ENCODE data around the gene ZNRF2. TPM values are rescaled to one million over a fixed set of nuclear protein-coding genes. Genes with fewer than 3 reads are reported as not detected.

ZNRF2 gene
- total and polyA plus RNA-seq, 10 of the 15 experiments (the other 5 are each of a cell fraction or from before 2014, with no cell fraction given): 1.2 to 20.4 (median 9.5) TPM

DNA sequence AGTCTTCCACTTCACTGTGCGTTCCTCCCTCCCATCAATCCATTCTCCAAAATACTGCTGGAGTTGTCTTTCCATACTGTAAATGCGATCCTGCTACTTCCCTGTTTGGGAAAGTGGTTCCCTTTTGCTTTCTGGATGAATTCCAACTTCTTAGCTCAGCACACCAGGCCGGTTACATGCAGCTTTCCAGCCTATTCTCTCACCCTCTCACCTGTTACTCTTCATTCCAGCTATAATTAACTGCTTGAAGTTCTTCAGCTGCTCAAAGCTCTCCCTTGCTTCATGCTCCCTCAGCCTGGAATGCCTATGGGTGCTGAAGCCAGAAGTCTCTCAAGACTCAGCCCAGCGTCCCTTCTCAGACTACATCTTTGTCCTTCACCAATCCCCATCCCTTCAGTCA lies 6.0 kb upstream of the ZNRF2 start (continued):
- TF ChIP-seq, protein P1, sequence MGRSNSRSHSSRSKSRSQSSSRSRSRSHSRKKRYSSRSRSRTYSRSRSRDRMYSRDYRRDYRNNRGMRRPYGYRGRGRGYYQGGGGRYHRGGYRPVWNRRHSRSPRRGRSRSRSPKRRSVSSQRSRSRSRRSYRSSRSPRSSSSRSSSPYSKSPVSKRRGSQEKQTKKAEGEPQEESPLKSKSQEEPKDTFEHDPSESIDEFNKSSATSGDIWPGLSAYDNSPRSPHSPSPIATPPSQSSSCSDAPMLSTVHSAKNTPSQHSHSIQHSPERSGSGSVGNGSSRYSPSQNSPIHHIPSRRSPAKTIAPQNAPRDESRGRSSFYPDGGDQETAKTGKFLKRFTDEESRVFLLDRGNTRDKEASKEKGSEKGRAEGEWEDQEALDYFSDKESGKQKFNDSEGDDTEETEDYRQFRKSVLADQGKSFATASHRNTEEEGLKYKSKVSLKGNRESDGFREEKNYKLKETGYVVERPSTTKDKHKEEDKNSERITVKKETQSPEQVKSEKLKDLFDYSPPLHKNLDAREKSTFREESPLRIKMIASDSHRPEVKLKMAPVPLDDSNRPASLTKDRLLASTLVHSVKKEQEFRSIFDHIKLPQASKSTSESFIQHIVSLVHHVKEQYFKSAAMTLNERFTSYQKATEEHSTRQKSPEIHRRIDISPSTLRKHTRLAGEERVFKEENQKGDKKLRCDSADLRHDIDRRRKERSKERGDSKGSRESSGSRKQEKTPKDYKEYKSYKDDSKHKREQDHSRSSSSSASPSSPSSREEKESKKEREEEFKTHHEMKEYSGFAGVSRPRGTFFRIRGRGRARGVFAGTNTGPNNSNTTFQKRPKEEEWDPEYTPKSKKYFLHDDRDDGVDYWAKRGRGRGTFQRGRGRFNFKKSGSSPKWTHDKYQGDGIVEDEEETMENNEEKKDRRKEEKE (IDR thresholded peaks at IDR 0.05): no peak
- no peak for TF ChIP-seq NFIC (IDR thresholded peaks at IDR 0.05; ENCODE audit: low read depth, low read length)
- TF ChIP-seq, protein P2, sequence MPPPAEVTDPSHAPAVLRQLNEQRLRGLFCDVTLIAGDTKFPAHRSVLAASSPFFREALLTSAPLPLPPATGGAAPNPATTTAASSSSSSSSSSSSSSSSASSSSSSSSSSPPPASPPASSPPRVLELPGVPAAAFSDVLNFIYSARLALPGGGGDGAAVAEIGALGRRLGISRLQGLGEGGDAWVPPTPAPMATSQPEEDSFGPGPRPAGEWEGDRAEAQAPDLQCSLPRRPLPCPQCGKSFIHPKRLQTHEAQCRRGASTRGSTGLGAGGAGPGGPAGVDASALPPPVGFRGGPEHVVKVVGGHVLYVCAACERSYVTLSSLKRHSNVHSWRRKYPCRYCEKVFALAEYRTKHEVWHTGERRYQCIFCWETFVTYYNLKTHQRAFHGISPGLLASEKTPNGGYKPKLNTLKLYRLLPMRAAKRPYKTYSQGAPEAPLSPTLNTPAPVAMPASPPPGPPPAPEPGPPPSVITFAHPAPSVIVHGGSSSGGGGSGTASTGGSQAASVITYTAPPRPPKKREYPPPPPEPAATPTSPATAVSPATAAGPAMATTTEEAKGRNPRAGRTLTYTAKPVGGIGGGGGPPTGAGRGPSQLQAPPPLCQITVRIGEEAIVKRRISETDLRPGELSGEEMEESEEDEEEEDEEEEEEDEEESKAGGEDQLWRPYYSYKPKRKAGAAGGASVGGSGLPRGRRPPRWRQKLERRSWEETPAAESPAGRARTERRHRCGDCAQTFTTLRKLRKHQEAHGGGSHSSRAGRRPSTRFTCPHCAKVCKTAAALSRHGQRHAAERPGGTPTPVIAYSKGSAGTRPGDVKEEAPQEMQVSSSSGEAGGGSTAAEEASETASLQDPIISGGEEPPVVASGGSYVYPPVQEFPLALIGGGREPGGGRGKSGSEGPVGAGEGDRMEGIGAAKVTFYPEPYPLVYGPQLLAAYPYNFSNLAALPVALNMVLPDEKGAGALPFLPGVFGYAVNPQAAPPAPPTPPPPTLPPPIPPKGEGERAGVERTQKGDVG (CRISPR knock-in tag; IDR thresholded peaks at IDR 0.05): no peak
- TF ChIP-seq SUPT20H (IDR thresholded peaks at IDR 0.05; ENCODE audit: borderline replicate concordance, control insufficient read depth, low read depth, low read length): no peak
- TF ChIP-seq, protein P3, sequence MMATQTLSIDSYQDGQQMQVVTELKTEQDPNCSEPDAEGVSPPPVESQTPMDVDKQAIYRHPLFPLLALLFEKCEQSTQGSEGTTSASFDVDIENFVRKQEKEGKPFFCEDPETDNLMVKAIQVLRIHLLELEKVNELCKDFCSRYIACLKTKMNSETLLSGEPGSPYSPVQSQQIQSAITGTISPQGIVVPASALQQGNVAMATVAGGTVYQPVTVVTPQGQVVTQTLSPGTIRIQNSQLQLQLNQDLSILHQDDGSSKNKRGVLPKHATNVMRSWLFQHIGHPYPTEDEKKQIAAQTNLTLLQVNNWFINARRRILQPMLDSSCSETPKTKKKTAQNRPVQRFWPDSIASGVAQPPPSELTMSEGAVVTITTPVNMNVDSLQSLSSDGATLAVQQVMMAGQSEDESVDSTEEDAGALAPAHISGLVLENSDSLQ (IDR thresholded peaks at IDR 0.05): no peak
- TF ChIP-seq EZH2 (IDR thresholded peaks at IDR 0.05; ENCODE audit: borderline replicate concordance, control insufficient read depth, low read depth, low read length): no peak
- TF ChIP-seq RCOR1 (conservative IDR thresholded peaks at IDR 0.05; ENCODE audit: low read depth, low read length): no peak

Data from GM12878 (cell line).